ENCODE data around the gene FAM107A. TPM values are rescaled to one million over a fixed set of nuclear protein-coding genes. Genes with fewer than 3 reads are reported as not detected.

FAM107A gene
- total RNA-seq, 1 experiment from 2014 or later, result not detected

DNA sequence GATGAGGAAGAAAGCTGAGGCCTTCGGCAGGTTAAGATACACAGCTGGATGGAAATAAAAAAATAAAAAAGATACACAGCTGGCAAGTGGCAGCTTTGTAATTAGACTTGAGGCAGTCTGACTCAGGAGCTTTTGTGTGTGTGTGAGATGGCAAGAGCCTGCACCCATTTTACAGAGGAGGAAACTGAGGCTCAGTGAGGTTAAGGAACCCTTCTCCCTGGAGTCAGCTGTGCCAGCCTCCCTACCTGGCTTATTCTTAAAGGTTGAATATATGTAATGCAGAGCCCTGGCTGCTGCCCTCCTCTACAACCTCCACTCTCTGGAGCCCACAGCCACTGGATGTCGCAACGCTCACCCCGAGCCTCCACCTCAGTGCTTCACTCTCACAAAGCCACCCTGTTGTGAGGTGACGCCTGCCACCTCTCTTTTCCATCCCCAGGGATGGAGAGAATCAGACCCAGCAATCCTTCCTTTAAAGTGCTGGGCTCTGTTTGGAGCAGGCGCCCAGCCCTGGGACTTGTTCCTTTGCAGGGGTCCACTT, 20.6 kb upstream of the FAM107A start:
- DNase-seq (ENCODE audit: low read depth), result no peak
- in situ Hi-C loops (cut with HindIII; ENCODE audit: low pct_unique_long_range_greater_than_20kb, low sequenced_read_pairs), result no loop called here

DNA sequence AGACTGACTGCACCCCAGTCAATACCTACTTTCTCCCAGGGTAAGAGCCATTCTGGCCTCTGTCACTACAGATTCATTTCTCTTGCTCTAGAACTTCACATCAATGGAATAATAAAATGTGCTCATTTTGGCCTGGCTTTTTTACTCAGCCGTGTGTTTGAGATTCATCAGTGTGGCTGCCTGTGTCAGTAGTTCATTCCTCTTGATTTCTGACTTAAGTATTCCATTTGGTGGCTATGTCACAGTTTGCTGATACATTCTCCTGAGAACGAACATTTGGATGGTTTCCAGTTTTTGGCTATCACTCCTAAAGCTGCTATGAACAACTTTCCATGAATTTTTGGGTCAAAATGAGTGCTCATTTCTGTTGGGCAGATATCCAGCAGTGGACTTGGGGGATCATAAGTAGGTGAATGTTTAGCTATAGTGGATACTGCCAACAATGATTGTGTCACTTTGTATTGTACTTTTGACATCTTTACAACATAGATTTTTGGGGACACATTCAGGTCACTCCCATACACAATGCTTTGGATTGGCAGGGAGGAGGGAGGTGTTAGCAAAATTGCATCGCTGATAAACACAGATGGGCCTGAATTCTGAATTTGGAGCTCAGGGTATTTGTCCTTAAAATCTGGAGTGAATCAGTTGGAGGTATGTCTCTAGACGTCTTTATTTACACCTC, 19.8 kb upstream of the FAM107A start:
- in situ Hi-C loops (cut with HindIII; ENCODE audit: low pct_unique_long_range_greater_than_20kb, low sequenced_read_pairs), result no loop called here
- no peak for DNase-seq (ENCODE audit: low read depth)

DNA sequence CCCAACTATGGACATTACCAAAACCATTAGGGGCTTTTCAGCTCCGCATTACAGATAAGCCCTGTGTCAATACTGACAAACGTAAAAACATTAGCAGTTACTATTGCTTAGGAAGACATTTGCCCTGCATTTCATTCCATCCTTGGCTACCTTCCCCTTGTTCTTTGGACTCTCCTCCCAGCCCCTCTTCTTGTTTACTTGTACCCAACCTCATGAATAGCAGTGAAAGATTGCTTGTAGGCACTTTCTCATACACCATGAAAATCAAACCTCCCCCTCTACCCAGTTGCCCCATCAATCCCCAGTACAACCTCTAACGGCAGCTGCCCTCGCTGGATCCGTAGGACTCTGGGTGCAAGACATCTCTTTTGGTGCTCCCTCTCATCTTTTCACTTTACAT, 16.9 kb upstream of the FAM107A start:
- no peak for DNase-seq (ENCODE audit: low read depth)
- in situ Hi-C loops (cut with HindIII; ENCODE audit: low pct_unique_long_range_greater_than_20kb, low sequenced_read_pairs), result no loop called here

DNA sequence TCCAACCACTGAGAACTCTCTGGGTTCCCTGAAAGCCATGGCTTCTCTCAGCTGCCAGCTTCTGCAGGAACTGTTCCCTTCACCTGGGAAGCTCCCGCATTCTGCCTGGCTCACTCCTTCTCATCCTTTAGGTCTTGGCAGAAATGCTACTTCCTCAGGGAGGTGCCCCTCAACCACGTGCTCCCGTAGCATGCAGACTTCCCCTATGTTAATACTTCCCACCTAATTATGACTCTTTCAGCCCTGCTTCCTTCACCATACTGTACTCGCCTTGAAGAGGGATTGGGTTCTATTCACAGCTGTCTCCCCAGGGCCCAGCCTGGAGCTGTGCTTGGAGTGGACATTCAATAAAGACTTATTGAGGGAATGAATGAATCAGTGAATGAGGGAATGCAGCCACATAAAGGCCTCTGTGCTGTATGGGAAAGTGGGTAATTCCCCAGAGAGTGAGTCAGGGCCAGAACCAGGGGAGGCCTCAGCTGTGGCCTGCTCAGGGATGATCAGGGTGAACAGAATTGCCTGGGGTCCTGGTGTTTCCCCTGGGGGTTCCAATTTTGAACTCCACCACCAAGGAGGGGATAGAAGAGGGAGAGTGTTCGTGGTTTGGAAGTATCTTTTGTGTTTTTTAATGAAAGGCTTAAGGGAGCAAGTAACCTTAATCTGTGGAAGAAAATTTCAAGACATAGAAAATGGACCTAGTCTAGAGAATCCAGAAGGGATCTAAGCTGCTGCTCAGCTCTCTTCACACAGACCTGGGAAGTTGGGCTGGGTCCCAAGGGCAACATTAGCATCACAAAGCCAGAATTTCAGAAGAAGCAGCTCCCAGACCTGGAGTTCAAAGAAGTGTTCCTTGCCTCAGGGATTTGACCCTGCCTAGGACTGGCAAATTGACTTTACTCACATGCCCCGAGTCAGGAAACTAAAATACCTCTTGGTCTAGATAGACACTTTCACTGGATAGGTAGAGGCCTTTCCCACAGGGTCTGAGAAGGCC, 14.6 kb upstream of the FAM107A start:
- no peak for DNase-seq (ENCODE audit: low read depth)
- in situ Hi-C loops (cut with HindIII; ENCODE audit: low pct_unique_long_range_greater_than_20kb, low sequenced_read_pairs), result no loop called here

DNA sequence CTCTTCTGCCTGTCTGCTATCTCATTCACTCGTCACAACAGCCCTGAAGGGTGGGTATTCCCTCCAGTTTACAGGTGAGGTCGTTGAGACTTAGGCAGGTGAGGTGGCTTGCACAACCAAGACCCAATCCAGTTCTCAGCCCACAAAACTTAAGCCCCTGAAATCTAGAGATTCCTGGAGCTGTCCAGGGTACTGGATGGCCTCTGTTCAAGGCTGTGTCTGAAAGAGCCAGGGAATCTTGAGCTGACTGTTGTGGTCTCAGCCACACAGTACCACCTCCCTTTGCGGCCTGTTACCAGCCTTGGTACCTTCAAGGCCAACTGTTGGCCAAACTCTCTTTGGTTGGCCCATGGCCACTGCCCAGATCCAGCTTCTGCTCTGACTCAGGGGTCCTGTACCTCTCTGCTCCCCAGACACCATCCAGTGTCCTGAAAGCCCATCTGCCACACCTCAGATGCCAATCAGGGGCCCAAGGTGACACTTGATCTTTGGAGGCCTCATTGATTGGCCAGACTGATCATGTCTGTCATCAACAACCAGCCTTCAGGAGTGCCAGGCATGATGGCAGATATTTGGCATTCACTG, 10.9 kb upstream of the FAM107A start:
- in situ Hi-C loops (cut with HindIII; ENCODE audit: low pct_unique_long_range_greater_than_20kb, low sequenced_read_pairs), result no loop called here

DNA sequence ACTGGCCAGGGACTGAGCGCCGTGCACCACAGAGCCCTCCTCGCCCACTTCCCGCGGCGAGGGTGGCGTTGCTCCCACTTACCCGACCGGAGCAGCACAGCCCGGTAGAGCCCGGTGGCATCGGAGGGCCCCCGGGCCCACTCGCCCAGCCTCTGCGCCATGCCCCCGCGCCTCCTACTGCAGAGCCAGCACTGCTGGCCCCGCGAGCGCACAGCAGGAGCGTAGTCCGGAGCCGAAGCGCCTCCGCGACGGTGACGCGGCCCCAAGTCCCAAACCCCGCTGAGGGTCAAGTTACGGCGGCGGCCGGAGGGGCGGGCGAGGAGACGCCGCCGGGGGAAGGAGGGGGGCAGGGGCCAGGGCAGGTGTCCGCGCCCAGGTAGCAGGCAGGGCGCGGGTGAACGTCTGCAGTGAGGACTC, 9.6 kb upstream of the FAM107A start:
- in situ Hi-C loops (cut with HindIII; ENCODE audit: low pct_unique_long_range_greater_than_20kb, low sequenced_read_pairs), result no loop called here
- DNase-seq (ENCODE audit: low read depth), result no peak

More for the DNA sequence above, 10.9 kb upstream of the FAM107A start:
- DNase-seq (ENCODE audit: low read depth), result peak; percentile 26

DNA sequence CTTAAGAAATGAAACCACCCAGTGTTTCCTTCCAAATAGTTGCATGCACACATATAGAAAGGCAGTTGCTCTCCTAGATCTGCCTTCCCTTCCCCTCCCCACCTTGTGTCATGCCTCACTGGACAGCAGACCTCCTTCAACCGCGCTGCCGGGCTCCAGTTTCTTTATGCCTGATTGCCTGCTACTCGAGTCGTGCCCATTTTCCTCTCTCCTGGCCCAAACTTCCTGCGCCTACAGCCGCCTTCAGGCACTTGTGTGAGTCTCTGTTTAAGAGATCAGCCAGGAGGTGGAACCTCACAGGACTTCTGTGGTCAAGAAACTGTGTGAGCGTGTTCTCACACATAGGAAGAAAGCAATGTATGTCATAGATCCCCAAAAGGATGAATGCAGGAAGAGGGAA, 8.8 kb upstream of the FAM107A start:
- in situ Hi-C loops (cut with HindIII; ENCODE audit: low pct_unique_long_range_greater_than_20kb, low sequenced_read_pairs), result no loop called here
- peak; percentile 65 for DNase-seq (ENCODE audit: low read depth)

DNA sequence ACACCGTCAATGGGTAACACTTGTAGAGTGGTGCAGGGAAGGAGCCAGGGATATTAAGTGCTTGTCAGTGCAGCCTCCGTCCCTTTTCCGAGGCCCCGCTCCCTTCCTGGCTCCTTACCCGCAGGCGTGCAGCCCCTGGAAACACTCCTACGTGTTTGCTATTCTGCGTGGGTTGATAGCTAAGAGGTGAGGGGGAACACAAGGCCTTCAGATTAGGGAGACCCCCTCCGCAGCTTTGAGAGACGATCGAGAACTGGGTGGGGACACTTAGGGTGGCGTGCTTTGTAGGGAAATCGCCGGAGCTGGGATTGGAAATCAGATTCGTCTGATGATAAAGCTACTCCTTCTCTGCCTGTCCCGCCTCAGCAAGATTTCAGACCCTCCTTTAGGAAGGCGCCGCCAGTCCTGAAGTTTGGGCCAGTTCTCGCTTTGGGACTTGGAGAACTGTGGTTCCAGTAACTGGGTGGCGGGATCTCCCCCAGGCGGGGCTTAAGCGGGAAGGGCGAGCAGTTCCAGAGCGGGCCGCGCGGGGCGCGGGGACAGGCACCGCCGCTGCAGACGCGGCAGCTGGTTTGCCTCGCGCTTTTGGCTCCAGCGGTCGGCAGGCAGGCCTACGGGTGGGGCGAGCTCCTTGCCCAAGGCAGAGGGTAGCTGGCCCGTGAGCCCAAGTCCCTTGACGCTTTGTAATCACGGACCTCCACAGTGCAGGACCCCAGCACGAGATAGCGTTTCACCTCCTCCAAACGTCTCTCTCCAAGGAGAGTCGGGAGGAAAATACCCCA, 8.0 kb upstream of the FAM107A start:
- in situ Hi-C loops (cut with HindIII; ENCODE audit: low pct_unique_long_range_greater_than_20kb, low sequenced_read_pairs), result no loop called here
- DNase-seq (ENCODE audit: low read depth), result peak; percentile 50

DNA sequence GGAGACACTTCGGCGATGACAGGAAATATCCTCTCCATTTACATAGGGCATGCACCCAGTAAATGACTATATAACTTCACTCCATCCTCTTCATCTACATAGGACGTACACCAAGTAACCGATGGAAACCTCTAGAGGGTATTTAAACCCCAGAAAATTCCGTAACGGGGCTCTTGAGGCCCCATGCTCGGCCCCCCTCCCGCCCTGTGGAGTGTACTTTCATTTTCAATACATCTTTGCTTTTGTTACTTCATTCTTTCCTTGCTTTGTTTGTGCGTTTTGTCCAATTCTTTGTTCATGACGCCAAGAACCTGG, 7.5 kb upstream of the FAM107A start:
- no peak for DNase-seq (ENCODE audit: low read depth)
- in situ Hi-C loops (cut with HindIII; ENCODE audit: low pct_unique_long_range_greater_than_20kb, low sequenced_read_pairs), result no loop called here

DNA sequence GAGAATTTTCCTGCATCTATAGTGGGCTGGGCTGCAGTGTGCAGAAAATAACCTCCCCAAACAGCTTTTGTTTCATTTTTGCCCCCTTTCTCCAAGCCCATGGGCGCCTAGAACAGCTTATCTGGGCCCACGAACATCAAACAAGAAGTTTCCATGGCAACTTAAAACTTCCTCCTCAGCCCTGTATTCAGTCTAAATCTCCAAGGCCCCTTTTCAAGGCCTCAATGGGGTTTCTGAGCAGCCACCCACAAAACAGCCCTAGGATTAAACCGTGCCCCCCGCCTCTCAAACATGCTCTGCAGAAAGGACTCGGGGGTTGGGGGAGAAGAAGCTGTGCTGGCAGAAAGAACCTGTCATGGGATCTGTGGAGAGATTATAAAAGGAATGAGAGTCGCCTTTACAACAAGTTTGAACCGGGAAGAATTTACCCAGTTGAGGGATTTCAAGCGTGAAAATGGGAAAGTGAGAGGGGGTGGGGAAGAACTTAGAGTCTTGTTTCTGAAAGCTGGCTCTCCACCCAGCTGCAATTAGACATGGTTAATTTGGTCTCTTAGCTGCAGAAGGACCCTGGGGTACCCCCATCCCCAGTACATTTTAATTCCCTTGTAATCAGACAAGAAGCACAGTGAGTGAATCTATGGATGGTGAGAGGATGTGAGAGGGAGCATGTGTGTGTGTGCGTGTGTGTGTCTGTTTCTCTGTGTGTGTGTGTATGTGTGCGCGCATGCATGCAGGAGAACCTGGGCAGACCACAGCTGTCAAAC, 4.3 kb upstream of the FAM107A start:
- in situ Hi-C loops (cut with HindIII; ENCODE audit: low pct_unique_long_range_greater_than_20kb, low sequenced_read_pairs), result no loop called here
- peak; percentile 49 for DNase-seq (ENCODE audit: low read depth)

DNA sequence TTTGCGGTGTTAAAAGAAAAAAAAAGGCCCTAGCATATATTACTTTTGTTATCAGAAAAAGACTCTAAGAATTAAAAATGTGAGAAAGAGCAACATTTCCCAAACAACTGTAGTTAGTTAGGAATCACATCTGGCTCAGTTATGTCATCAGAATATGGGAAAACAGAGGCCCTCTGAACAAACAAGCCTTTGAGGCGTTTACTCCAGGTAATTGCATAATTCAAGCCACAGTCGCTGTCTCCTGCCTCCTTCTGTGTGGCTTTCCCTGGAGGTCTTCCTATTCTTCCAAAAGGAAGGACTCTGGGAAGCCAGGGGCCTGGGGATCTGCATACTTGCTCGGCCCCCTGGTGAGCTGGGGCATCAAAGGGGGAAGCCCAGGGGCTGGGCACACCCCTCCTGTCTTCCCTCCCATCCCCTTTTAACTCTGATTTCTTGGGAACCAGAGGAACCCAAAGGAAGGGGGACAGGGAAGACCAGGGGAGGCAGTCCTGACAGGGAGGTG, 3.7 kb upstream of the FAM107A start:
- in situ Hi-C loops (cut with HindIII; ENCODE audit: low pct_unique_long_range_greater_than_20kb, low sequenced_read_pairs), result no loop called here
- DNase-seq (ENCODE audit: low read depth), result no peak

DNA sequence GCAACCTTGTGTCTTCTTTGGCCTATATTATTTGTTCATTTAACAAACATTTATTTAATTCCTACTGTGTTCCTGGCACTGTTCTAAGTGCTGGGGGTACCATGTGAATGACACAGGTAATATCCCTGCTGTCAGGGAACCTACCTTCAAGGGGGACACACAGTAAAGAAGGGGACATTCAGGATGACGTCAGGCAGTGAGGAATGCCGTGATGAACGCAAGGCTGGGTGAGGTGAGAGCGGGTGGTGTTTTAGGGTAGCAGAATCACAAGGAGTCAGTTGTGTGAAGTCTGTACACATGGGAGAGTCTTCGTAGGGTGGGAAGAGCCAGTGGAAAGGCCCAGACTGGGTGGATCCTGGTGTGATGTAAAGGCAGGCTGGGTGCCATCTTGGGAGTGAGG, 1.7 kb upstream of the FAM107A start:
- in situ Hi-C loops (cut with HindIII; ENCODE audit: low pct_unique_long_range_greater_than_20kb, low sequenced_read_pairs), result no loop called here
- no peak for DNase-seq (ENCODE audit: low read depth)

DNA sequence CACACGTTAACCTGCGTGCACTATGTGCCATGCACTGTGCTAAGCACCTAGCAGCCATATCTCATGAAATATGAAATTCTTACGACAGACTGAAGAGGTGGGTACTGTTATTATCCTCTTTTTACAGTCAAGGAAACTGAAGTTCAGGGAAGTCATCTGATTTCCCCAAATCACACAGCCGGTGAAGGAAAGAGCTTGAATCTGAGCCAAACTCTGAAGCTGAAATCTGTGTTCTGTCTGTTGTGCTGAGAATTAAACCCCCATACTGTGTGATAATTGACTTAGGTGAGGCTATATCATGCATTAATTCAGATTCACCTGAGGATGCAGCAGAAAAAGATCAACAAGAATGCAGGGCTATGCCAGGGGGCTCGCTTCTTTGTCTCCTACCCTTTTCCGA, 475 bp downstream of the FAM107A start:
- in situ Hi-C loops (cut with HindIII; ENCODE audit: low pct_unique_long_range_greater_than_20kb, low sequenced_read_pairs), result no loop called here

DNA sequence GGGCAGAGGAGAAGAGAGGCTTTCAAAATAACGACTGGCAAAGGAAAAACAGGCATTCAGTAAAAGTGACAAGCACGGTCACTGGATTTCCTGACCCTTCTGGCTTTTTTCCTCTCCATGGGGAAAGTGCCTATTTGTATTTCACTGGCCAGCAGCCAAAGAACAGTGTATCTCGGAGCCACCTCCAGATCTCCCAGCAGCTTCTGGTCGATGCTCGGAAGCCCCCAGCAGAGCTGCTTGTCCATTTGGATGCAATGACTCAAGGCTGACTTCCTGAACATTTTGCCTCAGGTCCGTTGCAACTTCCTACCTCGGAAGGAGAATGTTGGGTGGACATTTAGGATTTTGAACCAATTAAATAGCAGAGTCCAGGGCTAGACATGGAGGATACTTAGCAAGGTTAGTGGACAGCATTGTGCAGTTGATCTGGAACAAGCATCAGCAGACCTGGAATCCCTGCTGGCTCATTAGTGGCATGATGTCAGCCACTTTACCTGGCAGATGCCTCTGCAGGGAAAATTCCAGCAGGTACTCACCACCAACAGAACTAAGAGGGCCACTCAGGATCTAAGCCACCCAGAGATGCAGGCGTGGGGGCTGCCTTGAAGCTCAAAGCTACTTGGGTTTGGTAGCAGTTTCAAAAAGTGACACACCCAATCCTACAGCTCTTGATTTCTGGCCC, 1.1 kb downstream of the FAM107A start:
- in situ Hi-C loops (cut with HindIII; ENCODE audit: low pct_unique_long_range_greater_than_20kb, low sequenced_read_pairs), result no loop called here
- DNase-seq (ENCODE audit: low read depth), result no peak

More for the DNA sequence above, 475 bp downstream of the FAM107A start:
- DNase-seq (ENCODE audit: low read depth), result no peak

DNA sequence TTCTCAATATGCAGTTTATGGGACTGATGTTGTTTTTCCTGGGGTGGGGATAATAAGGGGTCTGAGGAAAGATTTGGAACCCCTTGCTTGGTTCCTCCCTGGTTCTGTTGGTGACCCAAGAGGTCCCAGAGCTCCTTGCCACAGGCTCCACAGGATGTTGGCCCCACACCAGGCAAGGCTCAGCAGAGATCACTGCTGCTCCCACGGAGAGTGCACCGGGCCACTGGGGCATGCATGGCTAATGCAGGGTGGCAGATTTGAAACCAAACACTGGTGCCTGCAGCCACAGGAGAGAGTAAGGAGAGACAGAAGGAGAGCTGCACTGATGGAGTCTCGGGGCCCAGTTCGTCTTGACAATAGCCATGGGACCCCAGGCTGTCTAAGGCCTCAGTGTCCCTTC, 2.5 kb downstream of the FAM107A start:
- in situ Hi-C loops (cut with HindIII; ENCODE audit: low pct_unique_long_range_greater_than_20kb, low sequenced_read_pairs), result no loop called here
- no peak for DNase-seq (ENCODE audit: low read depth)

DNA sequence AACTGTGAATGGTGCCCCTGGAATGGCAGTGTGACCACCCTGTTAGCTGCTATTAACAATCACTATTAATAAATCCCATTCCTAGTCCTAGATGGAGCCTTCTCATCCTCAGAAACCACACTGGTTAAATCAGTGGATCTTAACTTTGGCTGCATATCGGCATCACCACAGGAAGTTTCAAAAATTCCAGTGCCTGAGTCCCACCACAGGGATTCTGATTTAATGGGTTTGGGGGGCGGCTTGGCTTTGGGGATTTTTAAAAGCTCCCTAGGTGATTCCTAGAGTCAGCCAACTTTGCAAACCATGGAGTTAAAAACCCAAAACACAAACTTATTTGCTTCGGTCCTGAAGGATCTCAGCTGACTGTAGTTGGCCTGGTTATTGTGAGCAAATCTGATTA, 3.1 kb downstream of the FAM107A start:
- in situ Hi-C loops (cut with HindIII; ENCODE audit: low pct_unique_long_range_greater_than_20kb, low sequenced_read_pairs), result no loop called here
- no peak for DNase-seq (ENCODE audit: low read depth)

DNA sequence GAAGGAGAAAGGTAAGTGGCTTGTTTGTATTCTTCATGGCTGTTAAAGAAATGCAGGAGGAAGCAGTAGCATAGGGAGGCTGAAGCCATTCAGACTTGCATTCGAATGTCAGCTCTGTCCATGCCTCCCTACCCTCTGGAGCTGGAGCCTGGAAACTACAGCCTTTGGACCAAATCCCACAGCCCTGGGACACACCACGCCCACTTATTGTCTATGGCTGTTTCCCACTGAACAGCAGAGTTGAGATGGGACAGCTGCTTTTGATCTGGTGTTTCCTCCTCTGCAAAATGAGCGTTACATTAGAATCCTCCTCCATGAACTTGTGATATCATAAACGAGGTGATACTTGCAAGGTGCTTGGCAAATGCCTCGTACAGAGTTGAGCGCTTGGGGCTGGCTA, 3.6 kb downstream of the FAM107A start:
- in situ Hi-C loops (cut with HindIII; ENCODE audit: low pct_unique_long_range_greater_than_20kb, low sequenced_read_pairs), result no loop called here
- no peak for DNase-seq (ENCODE audit: low read depth)

Measured in Caki2 (cell line).